PFSK-1 (cell line): ENCODE measurements around the gene KRT37.

Experiments used
- POLR2AphosphoS5 ChIP-seq: IDR thresholded peaks from 2 replicates; pipeline ENCODE4 v1.6.1; 2012; ENCODE audit warnings: low read depth, mild to moderate bottlenecking, control low read depth, low read length, moderate library complexity
- TF ChIP-seq, protein P1 (sequence below), 2 experiments: IDR thresholded peaks; 2 replicates each; pipeline versions ENCODE4 v1.6.1 to v1.8.0; 2011 to 2012; ENCODE audit warnings: low read depth in 2 of 2, low read length in 2 of 2, control low read depth in 1 of 2, inconsistent platforms in 1 of 2, mild to moderate bottlenecking in 1 of 2, moderate library complexity in 1 of 2; ENCODE audit not compliant: insufficient read depth in 1 of 2

DNA sequence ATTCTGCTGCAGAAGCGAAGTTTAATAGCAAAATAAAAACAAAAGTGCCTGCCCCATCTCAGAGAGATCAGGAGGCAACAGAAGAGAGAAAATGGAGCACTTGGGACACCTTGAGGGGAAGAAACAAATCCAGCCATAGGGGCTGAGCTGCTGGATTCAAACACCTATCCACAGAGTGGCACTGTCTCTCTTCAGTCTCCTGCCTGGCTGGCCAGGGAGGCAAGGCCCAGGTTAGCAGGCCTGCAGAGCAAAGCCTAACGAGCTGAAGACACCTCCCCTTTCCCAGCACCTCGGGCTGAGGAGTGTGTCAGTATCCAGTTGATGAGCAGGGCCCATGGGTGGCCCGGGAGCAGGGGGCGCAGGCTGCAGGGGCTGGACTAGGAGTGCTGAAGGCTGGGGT is 18.2 kb downstream of the KRT37 start:
- TF ChIP-seq POLR2AphosphoS5, result no peak
- TF ChIP-seq, protein P1, sequence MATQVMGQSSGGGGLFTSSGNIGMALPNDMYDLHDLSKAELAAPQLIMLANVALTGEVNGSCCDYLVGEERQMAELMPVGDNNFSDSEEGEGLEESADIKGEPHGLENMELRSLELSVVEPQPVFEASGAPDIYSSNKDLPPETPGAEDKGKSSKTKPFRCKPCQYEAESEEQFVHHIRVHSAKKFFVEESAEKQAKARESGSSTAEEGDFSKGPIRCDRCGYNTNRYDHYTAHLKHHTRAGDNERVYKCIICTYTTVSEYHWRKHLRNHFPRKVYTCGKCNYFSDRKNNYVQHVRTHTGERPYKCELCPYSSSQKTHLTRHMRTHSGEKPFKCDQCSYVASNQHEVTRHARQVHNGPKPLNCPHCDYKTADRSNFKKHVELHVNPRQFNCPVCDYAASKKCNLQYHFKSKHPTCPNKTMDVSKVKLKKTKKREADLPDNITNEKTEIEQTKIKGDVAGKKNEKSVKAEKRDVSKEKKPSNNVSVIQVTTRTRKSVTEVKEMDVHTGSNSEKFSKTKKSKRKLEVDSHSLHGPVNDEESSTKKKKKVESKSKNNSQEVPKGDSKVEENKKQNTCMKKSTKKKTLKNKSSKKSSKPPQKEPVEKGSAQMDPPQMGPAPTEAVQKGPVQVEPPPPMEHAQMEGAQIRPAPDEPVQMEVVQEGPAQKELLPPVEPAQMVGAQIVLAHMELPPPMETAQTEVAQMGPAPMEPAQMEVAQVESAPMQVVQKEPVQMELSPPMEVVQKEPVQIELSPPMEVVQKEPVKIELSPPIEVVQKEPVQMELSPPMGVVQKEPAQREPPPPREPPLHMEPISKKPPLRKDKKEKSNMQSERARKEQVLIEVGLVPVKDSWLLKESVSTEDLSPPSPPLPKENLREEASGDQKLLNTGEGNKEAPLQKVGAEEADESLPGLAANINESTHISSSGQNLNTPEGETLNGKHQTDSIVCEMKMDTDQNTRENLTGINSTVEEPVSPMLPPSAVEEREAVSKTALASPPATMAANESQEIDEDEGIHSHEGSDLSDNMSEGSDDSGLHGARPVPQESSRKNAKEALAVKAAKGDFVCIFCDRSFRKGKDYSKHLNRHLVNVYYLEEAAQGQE (IDR thresholded peaks at IDR 0.05; ENCODE audit: insufficient read depth in 1 of 2, low read depth in 2 of 2, low read length in 2 of 2), result no peak
